HG03469 (cell line): ENCODE measurements around the gene NBEAL2.

Source experiments
- ATAC-seq: cut with Tn5 transposase; IDR thresholded peaks from one replicate; pipeline ENCODE4 v1.9.1; 2021; ENCODE audit warnings: mild to moderate bottlenecking, moderate library complexity, moderate number of reproducible peaks; ENCODE audit not compliant: unreplicated experiment

NBEAL2 gene

GRCh38 chr3:46942481-46943236 is 36.8 kb upstream of the NBEAL2 start:
- no peak for ATAC-seq

DNA sequence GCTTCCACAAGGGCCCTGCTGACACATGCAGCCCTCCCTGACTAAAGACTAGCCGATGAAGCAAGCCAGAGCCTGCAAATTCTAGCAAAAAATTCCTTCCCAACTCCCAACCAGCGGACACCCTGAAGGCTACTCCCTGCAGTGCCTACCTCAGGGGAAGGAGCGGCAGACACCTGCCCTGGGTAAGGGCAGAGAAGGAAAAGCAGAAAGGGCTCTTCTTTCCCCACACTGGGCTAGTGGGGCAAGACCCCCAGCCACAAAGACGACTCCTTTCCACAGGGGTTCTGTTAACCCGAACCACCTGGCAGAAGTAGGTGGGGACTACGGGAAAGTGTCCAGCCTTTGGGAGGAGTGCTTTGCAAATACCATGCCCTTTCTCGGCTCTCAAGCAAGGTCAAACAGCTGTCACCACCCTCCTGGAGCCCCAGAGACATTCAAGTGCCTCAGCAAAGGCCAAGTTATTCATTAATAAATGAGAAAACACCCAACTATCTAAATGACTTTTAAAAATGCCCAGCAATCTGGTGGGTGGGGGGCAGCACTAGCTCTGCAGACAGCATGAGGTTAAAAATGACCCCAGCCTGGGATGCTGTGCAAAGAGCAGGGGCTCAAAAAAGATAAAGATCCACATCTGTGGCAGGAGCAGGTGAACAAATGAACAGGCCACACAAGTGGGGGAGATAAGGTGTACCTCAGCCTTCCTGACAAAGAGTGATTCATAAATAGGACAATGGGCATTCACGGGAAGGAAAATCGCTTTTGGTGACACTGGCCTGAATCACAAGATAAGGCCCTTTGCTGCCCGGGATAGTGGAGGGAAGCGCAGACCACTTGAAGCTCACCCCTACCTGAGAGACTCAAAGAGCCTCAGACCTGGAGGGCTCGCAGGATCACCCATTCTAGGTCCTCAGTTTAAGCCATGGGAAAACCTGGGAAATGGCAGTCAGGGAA is 36.0 kb upstream of the NBEAL2 start:
- ATAC-seq = no peak

- no peak for ATAC-seq
Measured at GRCh38 chr3:46944191-46944590, 35.3 kb upstream of the NBEAL2 start.

GRCh38 chr3:46946416-46946815 is 33.0 kb upstream of the NBEAL2 start:
- ATAC-seq = no peak

DNA sequence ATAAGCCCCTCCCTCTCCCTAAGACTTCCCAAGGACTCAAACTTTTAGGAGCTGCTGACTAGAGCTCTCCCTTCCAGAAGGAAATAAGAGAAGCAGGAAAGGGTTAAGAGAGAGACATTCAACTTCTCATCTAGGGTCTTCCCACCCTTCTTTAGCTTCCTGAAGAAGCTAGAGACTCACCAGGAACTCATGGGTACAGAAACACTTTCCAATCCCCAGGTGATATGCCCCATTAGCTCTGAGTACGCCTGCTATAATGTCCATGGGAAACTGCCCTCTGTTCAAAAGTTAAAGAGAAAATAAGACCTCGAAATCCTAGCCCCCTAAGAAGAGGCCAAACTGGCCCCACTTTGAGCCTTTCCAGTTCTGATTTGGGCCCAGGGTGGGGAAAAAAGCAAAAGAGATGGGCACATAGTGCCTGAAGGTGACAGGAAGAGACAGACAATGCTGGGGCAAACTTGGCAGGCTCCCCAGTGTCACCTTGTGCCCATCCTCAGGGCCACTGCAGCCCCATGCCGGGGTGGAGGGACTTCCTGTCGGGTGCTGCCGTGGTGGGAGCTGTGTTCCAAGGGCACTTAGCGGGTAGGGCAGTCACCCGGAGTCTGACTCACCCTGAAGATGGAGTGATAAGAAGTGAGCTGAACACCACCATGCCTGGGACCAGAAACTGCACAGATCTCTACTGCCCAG is 32.5 kb upstream of the NBEAL2 start:
- ATAC-seq = no peak

- no peak for ATAC-seq
Measured at GRCh38 chr3:46947546-46947901, 31.9 kb upstream of the NBEAL2 start.

DNA sequence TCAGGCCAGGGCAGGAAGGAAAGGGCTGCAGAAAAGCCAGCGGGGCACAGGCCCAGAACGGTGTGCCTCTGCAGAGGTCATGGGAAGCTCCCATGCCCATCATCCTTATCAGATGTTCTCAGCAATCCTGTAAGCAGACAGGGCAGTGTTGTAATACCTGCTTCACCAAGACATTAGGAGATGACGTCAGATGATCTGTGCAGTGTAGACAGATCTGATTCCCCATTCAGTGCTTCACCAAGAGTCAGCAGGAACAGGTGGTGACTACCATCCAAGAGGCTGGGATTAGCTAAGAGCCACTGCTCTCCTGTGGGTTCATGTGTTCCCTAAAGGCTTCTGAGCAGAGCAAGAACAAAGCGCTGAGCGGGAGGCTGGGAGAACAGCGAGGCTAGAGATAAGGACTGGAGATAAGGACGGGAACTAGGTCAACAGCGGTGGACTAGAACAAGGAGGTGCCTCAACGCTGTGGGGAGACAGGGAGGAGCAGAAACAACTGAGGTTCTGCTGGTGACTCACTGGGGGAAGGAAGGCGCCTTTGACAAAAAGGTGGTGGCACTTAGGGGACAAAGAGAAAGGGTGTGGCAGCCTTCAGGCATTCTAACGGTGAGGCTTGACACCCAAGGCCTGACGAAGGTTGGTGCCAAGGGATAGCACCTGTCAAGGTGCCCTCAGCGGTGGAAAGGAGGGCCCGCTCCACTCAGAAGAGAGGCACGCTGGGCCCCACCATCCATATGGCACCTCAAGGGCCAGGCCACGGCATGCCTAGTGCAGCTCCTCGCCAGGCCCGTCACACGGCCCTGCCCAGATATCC is 31.3 kb upstream of the NBEAL2 start:
- ATAC-seq = no peak

- no peak for ATAC-seq
Measured at GRCh38 chr3:46948830-46949671, 30.4 kb upstream of the NBEAL2 start.

GRCh38 chr3:46950177-46950576 is 29.3 kb upstream of the NBEAL2 start:
- ATAC-seq = no peak

DNA sequence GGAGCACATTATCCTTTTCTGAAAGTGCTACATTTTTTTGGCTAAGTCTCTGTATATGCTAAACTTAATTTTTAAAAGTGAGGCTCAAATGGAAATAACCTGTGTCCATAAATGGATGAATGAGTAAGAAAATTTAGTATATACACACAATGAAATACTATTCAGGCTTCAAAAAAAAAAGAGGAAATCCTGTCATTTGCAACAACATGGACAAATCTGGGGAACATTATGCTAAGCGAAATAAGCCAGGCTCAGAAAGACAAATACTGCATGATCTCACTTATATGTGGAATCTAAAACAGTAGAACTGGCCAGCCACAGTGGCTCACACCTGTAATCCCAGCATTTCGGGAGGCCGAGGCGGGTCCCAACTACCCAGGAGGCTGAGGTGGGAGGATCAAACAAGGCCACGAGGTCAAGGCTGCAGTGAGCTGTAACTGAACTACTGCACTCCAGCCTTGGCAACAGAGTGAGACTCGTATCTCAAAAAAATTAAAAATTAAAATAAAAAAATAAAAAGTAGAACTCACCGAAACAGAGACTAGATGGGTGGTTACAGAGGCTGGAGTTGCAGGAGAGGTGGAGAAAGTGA is 28.7 kb upstream of the NBEAL2 start:
- no peak for ATAC-seq

DNA sequence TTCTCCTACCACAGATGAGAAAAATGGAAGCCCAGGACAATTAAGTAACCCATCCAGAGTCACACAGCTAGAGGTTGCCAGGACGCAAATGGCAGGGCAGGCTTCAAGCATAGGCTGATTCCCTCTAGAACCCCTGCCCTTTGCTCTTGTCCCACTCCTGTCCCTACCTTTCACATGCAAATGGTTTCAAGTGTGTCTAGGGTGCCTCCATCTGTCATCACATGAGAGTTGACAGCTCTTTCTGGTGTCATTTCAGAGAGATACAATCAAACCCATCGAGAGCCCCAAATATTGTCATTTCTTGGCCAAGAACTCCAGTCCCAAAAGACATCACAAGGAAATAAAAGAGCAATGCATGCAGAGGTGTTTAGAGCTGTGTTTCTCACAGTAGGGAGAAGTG is 26.7 kb upstream of the NBEAL2 start:
- ATAC-seq = no peak

- no peak for ATAC-seq
Measured at GRCh38 chr3:46953234-46954010, 26.0 kb upstream of the NBEAL2 start.

- no peak for ATAC-seq
Measured at GRCh38 chr3:46954178-46954577, 25.3 kb upstream of the NBEAL2 start.

DNA sequence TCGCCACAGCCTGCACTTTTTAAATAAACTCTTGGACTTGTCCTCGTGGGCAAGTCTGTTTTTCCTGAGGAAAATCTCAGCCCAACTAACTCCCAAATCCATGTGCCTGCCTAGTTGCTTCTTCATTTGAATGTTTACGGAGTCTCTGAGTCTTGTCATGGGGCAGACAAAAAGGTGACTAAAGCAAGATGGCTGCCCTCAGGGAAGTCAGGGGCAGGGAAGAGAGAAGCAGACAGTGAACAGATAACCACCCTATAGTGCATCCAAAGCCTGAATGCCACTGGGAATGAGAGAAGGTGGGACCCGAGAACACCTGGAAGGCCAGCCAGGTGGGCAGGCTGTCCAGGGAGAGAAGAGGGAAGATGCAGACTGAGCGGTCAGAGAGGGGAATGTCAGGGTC is 24.3 kb upstream of the NBEAL2 start:
- no peak for ATAC-seq

DNA sequence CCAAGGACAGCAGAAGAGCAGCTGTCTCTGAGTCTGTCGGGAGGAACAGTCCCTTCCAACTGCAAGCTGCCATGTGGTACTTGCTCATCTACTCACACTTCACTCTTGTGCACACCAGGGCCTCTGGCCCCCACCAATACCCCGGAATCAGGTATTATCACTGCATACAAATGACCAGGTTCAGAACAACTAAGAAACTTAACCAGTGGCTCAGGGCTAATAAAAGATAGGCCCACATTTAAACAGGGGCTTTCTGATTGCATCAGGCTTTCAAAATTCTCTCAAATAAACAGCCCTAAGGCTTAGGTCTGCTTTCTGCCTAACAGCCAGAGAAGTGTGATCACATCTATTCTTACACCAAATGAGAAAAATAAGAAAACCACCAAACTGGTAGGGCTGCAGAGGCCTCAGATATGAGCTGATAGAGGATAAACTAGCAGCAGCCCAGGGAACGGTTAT is 23.6 kb upstream of the NBEAL2 start:
- no peak for ATAC-seq

- no peak for ATAC-seq
Measured at GRCh38 chr3:46957092-46957820, 22.2 kb upstream of the NBEAL2 start.

GRCh38 chr3:46958467-46959160 is 20.9 kb upstream of the NBEAL2 start:
- ATAC-seq = no peak
